Fibroblast of villous mesenchyme (primary cell): Measurements from ENCODE around the gene DNM1. TPM values are rescaled to one million over a fixed set of nuclear protein-coding genes. Genes with fewer than 3 reads are reported as not detected.

ENCODE experiments used
- DNase-seq: peaks from one replicate; pipeline ENCODE4 v3.0.0-alpha.2; 2010; ENCODE audit warnings: low read depth
- H3K4me3 ChIP-seq: 2 replicates; pipeline ENCODE4 v1.5.1; 2011; ENCODE audit warnings: low read depth, mild to moderate bottlenecking, low read length
- CTCF ChIP-seq: IDR thresholded peaks from 2 replicates; pipeline ENCODE4 v1.5.1; 2012; ENCODE audit warnings: low read depth, mild to moderate bottlenecking, low read length; ENCODE audit not compliant: insufficient read depth
- total RNA-seq: library from RNA; depleted of rRNA; stranded (reverse); fragments of >200 nt; gene quantifications from 2 replicates; pipeline ENCODE4 v1.2.3, GENCODE V29; 2012

Gene DNM1
- total RNA-seq, 1 donor = 15.5 TPM

DNA sequence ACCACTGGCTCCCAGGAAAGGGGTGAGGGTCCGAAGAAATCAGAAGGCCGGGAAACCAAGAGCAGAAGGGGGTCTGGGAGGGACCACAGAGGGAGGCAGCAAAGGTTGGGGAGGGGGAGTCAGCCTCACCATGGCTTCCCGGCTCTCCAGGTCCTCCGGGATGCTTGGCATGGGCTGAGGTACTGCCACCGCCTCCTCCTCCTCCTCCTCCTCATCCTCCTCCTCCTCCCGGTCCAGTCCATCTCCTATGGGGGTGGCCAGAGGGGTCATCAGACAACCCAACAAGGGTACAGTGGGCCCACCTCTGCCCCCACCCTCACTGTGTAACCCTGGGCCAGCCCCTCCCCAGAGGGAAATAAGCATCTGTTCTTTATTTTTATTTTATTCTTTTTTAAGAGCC lies 55.1 kb downstream of the DNM1 start:
- no peak overlapping the region for H3K4me3 ChIP-seq
- no peak for DNase-seq
- TF ChIP-seq CTCF = no peak

DNA sequence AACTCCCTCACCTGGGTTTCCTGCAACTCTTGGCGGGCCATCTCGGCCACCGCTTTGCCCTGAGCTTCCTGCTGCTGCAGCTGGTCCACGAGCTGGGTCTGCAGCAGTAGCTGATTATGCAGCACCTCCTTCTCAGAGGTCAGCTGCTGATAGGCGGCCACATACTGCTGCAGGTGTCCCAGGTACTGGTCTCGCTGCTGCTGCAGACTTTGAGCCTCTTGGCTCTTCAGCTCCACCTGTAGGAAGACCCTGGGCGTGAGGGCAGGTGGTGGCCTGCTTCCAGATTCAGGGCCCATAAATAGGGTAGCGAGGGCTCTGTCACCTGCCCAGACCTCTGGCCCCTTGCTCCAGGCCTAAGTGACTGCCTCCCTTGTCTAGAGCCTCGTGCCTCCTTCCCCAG lies 56.0 kb downstream of the DNM1 start:
- TF ChIP-seq CTCF = no peak
- no peak overlapping the region for H3K4me3 ChIP-seq
- DNase-seq = no peak

GRCh38 chr9:128260340-128260739 lies 57.2 kb downstream of the DNM1 start:
- H3K4me3 ChIP-seq = no peak overlapping the region
- no peak for TF ChIP-seq CTCF
- DNase-seq = no peak

DNA sequence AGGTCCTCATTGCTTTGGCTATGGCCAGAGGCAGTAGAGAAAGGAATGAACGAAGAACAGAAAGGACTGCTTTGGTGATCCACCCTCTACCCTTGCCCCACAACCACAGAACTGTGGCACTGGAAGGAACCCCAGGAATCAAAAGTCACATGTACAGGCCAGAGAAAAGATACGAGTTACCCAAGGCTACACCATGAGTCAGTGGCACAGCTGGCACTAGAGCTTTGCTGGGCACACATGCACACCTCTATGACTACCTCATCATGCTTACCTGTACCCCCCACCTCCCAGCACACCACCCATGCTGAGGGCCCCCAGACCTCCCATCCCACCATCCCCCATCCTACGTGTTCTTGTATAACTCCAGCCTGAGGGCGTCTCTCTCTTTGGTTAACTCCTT lies 59.5 kb downstream of the DNM1 start:
- TF ChIP-seq CTCF = no peak
- no peak overlapping the region for H3K4me3 ChIP-seq
- DNase-seq = no peak

GRCh38 chr9:128265348-128265847 lies 62.2 kb downstream of the DNM1 start:
- no peak for TF ChIP-seq CTCF
- DNase-seq = no peak
- no peak overlapping the region for H3K4me3 ChIP-seq

DNA sequence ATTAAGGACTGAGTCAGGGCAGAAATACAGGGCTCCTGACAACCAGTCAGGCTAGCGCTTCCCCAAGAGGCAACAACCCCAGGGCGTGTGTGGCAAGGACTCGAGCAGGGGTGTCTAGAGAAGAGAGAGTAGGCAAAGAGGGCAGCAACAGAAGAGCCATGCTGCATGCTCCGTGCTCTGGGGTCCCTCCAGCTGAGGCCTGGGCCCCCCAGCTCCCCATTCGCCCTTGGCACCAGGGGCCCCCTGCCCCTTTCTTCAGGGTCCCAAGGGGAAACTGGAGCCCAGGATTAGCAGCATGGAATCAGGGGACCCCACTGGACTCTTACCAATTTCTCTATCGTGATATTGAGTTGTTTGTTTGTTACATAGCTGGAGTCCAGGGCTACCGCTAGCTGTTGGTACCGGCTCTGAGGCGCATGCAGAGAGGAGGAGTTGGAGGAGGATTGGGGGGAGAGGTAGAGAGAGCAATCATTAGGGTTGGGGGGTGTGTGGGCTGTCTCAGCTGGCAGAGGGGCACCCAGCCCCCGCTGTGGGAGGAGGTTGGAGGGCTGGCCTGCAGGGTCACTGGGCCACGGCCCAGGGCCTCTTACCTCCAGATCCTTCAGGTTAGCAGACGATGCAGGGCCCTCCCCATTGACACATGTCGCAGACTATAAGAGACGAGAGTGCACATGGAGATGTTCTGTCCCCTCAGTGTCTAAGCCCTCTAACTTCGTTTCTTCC lies 63.9 kb downstream of the DNM1 start:
- no peak overlapping the region for H3K4me3 ChIP-seq
- no peak for DNase-seq
- TF ChIP-seq CTCF = no peak

DNA sequence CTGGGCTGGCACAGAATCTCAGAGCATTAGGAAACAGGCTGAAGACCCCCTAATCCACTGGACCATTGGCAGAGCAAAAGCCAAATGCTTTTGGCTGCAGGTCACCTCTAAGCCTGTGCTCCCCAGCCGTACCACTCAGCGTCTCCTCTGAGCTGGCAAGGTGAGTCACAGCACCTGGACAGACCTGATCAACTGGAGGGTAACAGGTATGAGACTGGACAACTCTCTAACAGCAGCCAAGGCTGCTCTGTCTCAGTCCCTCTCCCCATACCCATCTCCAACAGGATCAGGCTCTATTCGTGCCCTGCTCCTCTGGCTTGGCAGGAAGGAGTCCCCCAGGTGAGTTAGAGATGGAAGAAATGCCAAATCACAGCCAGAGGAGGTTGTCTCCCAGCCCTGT lies 67.9 kb downstream of the DNM1 start:
- no peak for DNase-seq
- H3K4me3 ChIP-seq = no peak overlapping the region
- no peak for TF ChIP-seq CTCF
